GM10248 (cell line): ENCODE data around the gene STK32A.

Experiments
- CTCF ChIA-PET: fragments of 300-600 bp; sonication (Branson Sonifier 250); formaldehyde crosslinking; extraction: SDS; loops from one replicate; lab custom pipeline; 2021; ENCODE audit warnings: antibody characterized with exemption; lab: Yijun Ruan, JAX
- POLR2A ChIA-PET: fragments of 350-650 bp; sonication (Branson Sonifier 250); formaldehyde crosslinking; extraction: SDS; loops from one replicate; lab custom pipeline; 2020; ENCODE audit warnings: antibody characterized with exemption; lab: Yijun Ruan, JAX
- DNase-seq: peaks from one replicate; pipeline ENCODE4 v3.0.0; 2012; ENCODE audit errors: extremely low spot score
- CTCF ChIP-seq: IDR thresholded peaks from 2 replicates; pipeline ENCODE4 v1.5.1; 2012; ENCODE audit warnings: mild to moderate bottlenecking, low read depth; ENCODE audit errors: extremely low read depth, missing control alignments, control extremely low read depth

The STK32A gene

GRCh38 chr5:147287110-147287509, 52.3 kb downstream of the STK32A start:
- DNase-seq: no peak
- TF ChIP-seq CTCF: no peak
- ChIA-PET CTCF (interaction anchor here (1.6 kb wide), 1 partner anchor 21 kb away, joined by 4 read pairs; no protein-coding TSS in a partner anchor), POLR2A (no interaction called here)

GRCh38 chr5:147290261-147290660, 55.4 kb downstream of the STK32A start:
- CTCF ChIA-PET: no interaction called here
- TF ChIP-seq CTCF: no peak
- no peak for DNase-seq
- POLR2A ChIA-PET: no interaction called here

- TF ChIP-seq CTCF: no peak
- no peak for DNase-seq
- POLR2A ChIA-PET: no interaction called here
- CTCF ChIA-PET: no interaction called here
Measured at GRCh38 chr5:147303251-147303650, 68.4 kb downstream of the STK32A start.

GRCh38 chr5:147303976-147304375, 69.2 kb downstream of the STK32A start:
- TF ChIP-seq CTCF: no peak
- ChIA-PET POLR2A (no interaction called here), CTCF (no interaction called here)
- DNase-seq: no peak

GRCh38 chr5:147305147-147305546, 70.3 kb downstream of the STK32A start:
- ChIA-PET CTCF (no interaction called here), POLR2A (no interaction called here)
- DNase-seq: no peak
- TF ChIP-seq CTCF: no peak

GRCh38 chr5:147306351-147306750, 71.5 kb downstream of the STK32A start:
- DNase-seq: no peak
- ChIA-PET CTCF (interaction anchor here (1.5 kb wide), 1 partner anchor 29 kb away, joined by 3 read pairs; no protein-coding TSS in a partner anchor), POLR2A (no interaction called here)
- no peak for TF ChIP-seq CTCF

GRCh38 chr5:147307170-147307569, 72.3 kb downstream of the STK32A start:
- no peak for DNase-seq
- ChIA-PET POLR2A (no interaction called here), CTCF (interaction anchor here (1.5 kb wide), 1 partner anchor 30 kb away, joined by 3 read pairs; no protein-coding TSS in a partner anchor)
- no peak for TF ChIP-seq CTCF
